CD4-positive, alpha-beta T cell treated with Interleukin-6 for 4 hours (primary cell): ENCODE data around the gene ZFYVE21.

Experiments used
- DNase-seq: peaks from one replicate; pipeline ENCODE4 v3.0.0-alpha.2; 2020; ENCODE audit warnings: mixed read lengths

The ZFYVE21 gene

GRCh38 chr14:103706551-103707328 is 8.9 kb upstream of the ZFYVE21 start:
- DNase-seq: no peak

GRCh38 chr14:103707329-103708263 is 8.0 kb upstream of the ZFYVE21 start:
- DNase-seq: no peak

- no peak for DNase-seq
Observed at GRCh38 chr14:103708750-103709187, 6.8 kb upstream of the ZFYVE21 start.

GRCh38 chr14:103709814-103710213 is 5.8 kb upstream of the ZFYVE21 start:
- no peak for DNase-seq

GRCh38 chr14:103710771-103711377 is 4.7 kb upstream of the ZFYVE21 start:
- DNase-seq: no peak

- DNase-seq: no peak
Observed at GRCh38 chr14:103711516-103712431, 3.8 kb upstream of the ZFYVE21 start.

GRCh38 chr14:103712633-103713247 is 2.9 kb upstream of the ZFYVE21 start:
- no peak for DNase-seq

GRCh38 chr14:103713304-103714062 is 2.1 kb upstream of the ZFYVE21 start:
- no peak for DNase-seq

GRCh38 chr14:103714063-103714724 is 1.4 kb upstream of the ZFYVE21 start:
- no peak for DNase-seq

GRCh38 chr14:103716091-103716801 is 636 bp downstream of the ZFYVE21 start:
- DNase-seq: peak; percentile 25

GRCh38 chr14:103716899-103717411 is 1.3 kb downstream of the ZFYVE21 start:
- DNase-seq: no peak

- no peak for DNase-seq
Observed at GRCh38 chr14:103718572-103718971, 3.0 kb downstream of the ZFYVE21 start.

- no peak for DNase-seq
Observed at GRCh38 chr14:103719751-103720150, 4.1 kb downstream of the ZFYVE21 start.

GRCh38 chr14:103721334-103722120 is 5.9 kb downstream of the ZFYVE21 start:
- DNase-seq: no peak

GRCh38 chr14:103723748-103724081 is 8.1 kb downstream of the ZFYVE21 start:
- DNase-seq: no peak

- no peak for DNase-seq
Observed at GRCh38 chr14:103724116-103724515, 8.5 kb downstream of the ZFYVE21 start.

- no peak for DNase-seq
Observed at GRCh38 chr14:103725001-103725682, 9.5 kb downstream of the ZFYVE21 start.

GRCh38 chr14:103725739-103726395 is 10.3 kb downstream of the ZFYVE21 start:
- no peak for DNase-seq
